Loucy (cell line): ENCODE data around the gene MYO9A.

ENCODE experiments used
- H2AFZ ChIP-seq: fragments of 200-600 bp; sonication (generic); 2 replicates; pipeline ENCODE4 v1.6.0; 2016; ENCODE audit warnings: antibody characterized with exemption, mild to moderate bottlenecking, low read length, moderate library complexity
- H3F3A ChIP-seq: fragments of 200-600 bp; 2 replicates; pipeline ENCODE4 v1.6.0; 2016; ENCODE audit warnings: antibody characterized with exemption, low read depth, mild to moderate bottlenecking
- H3K27me3 ChIP-seq: fragments of 200-600 bp; sonication (generic); 2 replicates; pipeline ENCODE4 v1.6.1; 2014; ENCODE audit warnings: low read length, mild to moderate bottlenecking; ENCODE audit not compliant: insufficient read depth, poor library complexity, severe bottlenecking
- H3K36me3 ChIP-seq: fragments of 200-600 bp; sonication (generic); 2 replicates; pipeline ENCODE4 v1.6.1; 2016; ENCODE audit warnings: low read length; ENCODE audit not compliant: insufficient read depth
- H3K4me1 ChIP-seq: fragments of 200-600 bp; sonication (generic); 2 replicates; pipeline ENCODE4 v1.5.1; 2014; ENCODE audit warnings: low read length, mild to moderate bottlenecking; ENCODE audit not compliant: insufficient read depth, poor library complexity, severe bottlenecking
- H3K4me2 ChIP-seq: fragments of 200-600 bp; sonication (generic); 2 replicates; pipeline ENCODE4 v1.6.0; 2014; ENCODE audit warnings: antibody characterized with exemption, low read length, low read depth, mild to moderate bottlenecking; ENCODE audit not compliant: poor library complexity, severe bottlenecking
- H3K4me3 ChIP-seq: fragments of 200-600 bp; sonication (generic); 2 replicates; pipeline ENCODE4 v1.5.1; 2014; ENCODE audit warnings: low read length, mild to moderate bottlenecking, mixed read lengths; ENCODE audit not compliant: poor library complexity, severe bottlenecking
- H3K79me2 ChIP-seq: fragments of 200-600 bp; sonication (generic); 2 replicates; pipeline ENCODE4 v1.6.1; 2014; ENCODE audit warnings: low read length; ENCODE audit not compliant: insufficient read depth
- H3K9ac ChIP-seq: fragments of 200-600 bp; sonication (generic); 2 replicates; pipeline ENCODE4 v1.6.0; 2014; ENCODE audit warnings: mild to moderate bottlenecking, low read depth, low read length, moderate library complexity; ENCODE audit not compliant: poor library complexity, severe bottlenecking
- H3K9me2 ChIP-seq: fragments of 200-600 bp; sonication (generic); replicated peaks from 2 replicates; pipeline ENCODE4 v1.6.1; 2016; ENCODE audit warnings: low read depth, low read length, mixed read lengths
- H3K9me3 ChIP-seq: fragments of 200-600 bp; sonication (generic); 2 replicates; pipeline ENCODE4 v1.6.1; 2014; ENCODE audit warnings: mild to moderate bottlenecking, antibody characterized with exemption, low read length, low read depth; ENCODE audit not compliant: insufficient read depth
- H4K20me1 ChIP-seq: fragments of 200-600 bp; sonication (generic); 2 replicates; pipeline ENCODE4 v1.6.0; 2014; ENCODE audit warnings: antibody characterized with exemption, low read length, mild to moderate bottlenecking; ENCODE audit not compliant: insufficient read depth, poor library complexity, severe bottlenecking
- CTCF ChIP-seq: fragments of 200-600 bp; sonication (generic); conservative IDR thresholded peaks from 2 replicates; pipeline ENCODE4 v1.5.1; 2014; ENCODE audit warnings: mild to moderate bottlenecking, antibody characterized with exemption, low read length
- EZH2phosphoT487 ChIP-seq: fragments of 200-600 bp; IDR thresholded peaks from 2 replicates; pipeline ENCODE4 v1.6.1; 2018; ENCODE audit warnings: antibody characterized with exemption, mild to moderate bottlenecking, moderate library complexity, borderline replicate concordance

Gene MYO9A

GRCh38 chr15:71812966-71813722 is 304.8 kb downstream of the MYO9A start:
- no peak overlapping the region for H3K4me2 ChIP-seq
- H4K20me1 ChIP-seq: no peaks in the 10 kb centered on the region
- TF ChIP-seq EZH2phosphoT487: no peak
- no peak for TF ChIP-seq CTCF
- H3K27me3 ChIP-seq: no peaks in the 10 kb centered on the region
- no peak overlapping the region for H3K4me3 ChIP-seq
- H3K36me3 ChIP-seq: no peaks in the 10 kb centered on the region
- H3K79me2 ChIP-seq: no peaks in the 10 kb centered on the region
- no peaks in the 10 kb centered on the region for H3K4me1 ChIP-seq
- H3K9me2 ChIP-seq: no peaks in the 10 kb centered on the region
- H3K9me3 ChIP-seq: no peaks in the 10 kb centered on the region
- no peaks in the 10 kb centered on the region for H3F3A ChIP-seq
- no peak overlapping the region for H2AFZ ChIP-seq
- no peak overlapping the region for H3K9ac ChIP-seq

GRCh38 chr15:71811752-71812735 is 305.9 kb downstream of the MYO9A start:
- Histone ChIP-seq H3K9ac (no peak overlapping the region), H3K27me3 (no peaks in the 10 kb centered on the region), H3F3A (no peaks in the 10 kb centered on the region), H3K4me2 (no peak overlapping the region), H4K20me1 (no peaks in the 10 kb centered on the region), H3K4me1 (no peaks in the 10 kb centered on the region), H3K36me3 (no peaks in the 10 kb centered on the region), H2AFZ (no peak overlapping the region), H3K9me3 (no peaks in the 10 kb centered on the region), H3K79me2 (no peaks in the 10 kb centered on the region), H3K4me3 (no peak overlapping the region), H3K9me2 (no peaks in the 10 kb centered on the region)
- no peak for TF ChIP-seq CTCF

- H3K79me2 ChIP-seq: no peaks in the 10 kb centered on the region
- no peak overlapping the region for H3K9ac ChIP-seq
- no peaks in the 10 kb centered on the region for H4K20me1 ChIP-seq
- H3K9me3 ChIP-seq: no peaks in the 10 kb centered on the region
- no peak for TF ChIP-seq EZH2phosphoT487
- TF ChIP-seq CTCF: no peak
- H2AFZ ChIP-seq: no peak overlapping the region
- H3K36me3 ChIP-seq: no peaks in the 10 kb centered on the region
- no peaks in the 10 kb centered on the region for H3K9me2 ChIP-seq
- no peak overlapping the region for H3K4me3 ChIP-seq
- no peaks in the 10 kb centered on the region for H3K4me1 ChIP-seq
- no peaks in the 10 kb centered on the region for H3F3A ChIP-seq
- no peaks in the 10 kb centered on the region for H3K27me3 ChIP-seq
- no peak overlapping the region for H3K4me2 ChIP-seq
Measured at GRCh38 chr15:71811036-71811736, 306.8 kb downstream of the MYO9A start.
